ENCODE data around the gene BLMH.

Gene BLMH

DNA sequence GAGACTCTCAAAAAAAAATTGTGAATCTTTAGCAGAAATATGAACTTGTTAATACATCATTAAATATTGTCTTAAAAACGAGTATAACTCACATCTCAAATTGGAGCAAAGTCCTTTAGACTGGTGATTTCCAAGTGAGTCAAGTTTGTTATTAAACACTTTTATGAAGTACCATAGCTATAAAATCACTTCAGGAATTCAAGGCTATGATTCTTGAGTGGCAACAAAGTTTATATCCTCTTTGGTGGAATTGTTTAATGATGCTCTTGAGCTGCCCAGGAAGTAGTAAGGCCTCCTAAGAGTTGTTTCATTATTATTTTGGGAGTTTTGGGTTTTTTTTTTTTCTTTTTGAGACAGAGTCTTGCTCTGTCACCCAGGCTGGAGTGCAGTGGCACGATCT, 16.7 kb upstream of the BLMH start:
- no peak for DNase-seq (ENCODE audit: low read depth)

- DNase-seq (ENCODE audit: low read depth): no peak
These were observed 13.0 kb upstream of the BLMH start for GRCh38 chr17:30304778-30305177.

DNA sequence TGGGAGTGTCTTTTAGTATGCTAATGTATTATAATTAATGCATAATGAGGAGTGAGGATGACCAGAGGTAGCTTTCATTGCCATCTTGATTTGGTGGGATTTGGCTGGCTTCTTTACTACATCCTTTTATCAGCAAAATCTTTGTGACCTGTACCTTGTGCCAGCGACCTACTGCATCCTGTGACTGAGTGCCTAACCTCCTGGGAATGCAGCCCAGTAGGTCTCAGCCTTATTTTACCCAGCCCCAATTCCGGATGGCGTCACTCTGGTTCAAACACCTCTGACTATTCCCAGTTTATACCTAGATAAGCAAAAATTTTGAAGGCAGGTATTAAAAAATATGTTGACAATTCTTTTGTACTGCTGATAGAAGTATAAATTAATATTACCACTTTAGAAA, 10.5 kb upstream of the BLMH start:
- no peak for DNase-seq (ENCODE audit: low read depth)

DNA sequence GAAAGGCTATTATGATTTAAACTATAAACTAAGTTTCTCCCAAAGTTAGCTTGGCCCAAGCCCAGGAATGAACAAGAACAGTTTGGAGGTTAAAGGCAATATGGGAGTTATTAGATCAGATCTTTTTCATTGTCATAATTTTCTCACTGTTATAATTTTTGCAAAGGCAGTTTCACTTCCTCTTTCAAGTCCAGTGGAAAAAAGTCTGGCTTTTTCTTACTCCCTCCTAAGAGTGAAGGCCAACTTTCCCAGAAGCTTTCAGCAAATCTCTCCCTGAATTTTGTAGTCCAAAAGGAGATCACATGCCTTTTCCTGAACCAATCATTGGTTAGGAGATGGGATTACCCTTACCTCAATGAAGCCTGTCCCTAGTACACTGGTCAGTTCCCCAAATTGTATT, 9.1 kb upstream of the BLMH start:
- no peak for DNase-seq (ENCODE audit: low read depth)

- no peak for DNase-seq (ENCODE audit: low read depth)
These were observed 7.3 kb upstream of the BLMH start for GRCh38 chr17:30299000-30299399.

- DNase-seq (ENCODE audit: low read depth): no peak
These were observed 6.0 kb upstream of the BLMH start for GRCh38 chr17:30297715-30298114.

- DNase-seq (ENCODE audit: low read depth): no peak
These were observed 4.8 kb upstream of the BLMH start for GRCh38 chr17:30296499-30297080.

GRCh38 chr17:30292286-30292858, 628 bp upstream of the BLMH start:
- peak; percentile 54 for DNase-seq (ENCODE audit: low read depth)

DNA sequence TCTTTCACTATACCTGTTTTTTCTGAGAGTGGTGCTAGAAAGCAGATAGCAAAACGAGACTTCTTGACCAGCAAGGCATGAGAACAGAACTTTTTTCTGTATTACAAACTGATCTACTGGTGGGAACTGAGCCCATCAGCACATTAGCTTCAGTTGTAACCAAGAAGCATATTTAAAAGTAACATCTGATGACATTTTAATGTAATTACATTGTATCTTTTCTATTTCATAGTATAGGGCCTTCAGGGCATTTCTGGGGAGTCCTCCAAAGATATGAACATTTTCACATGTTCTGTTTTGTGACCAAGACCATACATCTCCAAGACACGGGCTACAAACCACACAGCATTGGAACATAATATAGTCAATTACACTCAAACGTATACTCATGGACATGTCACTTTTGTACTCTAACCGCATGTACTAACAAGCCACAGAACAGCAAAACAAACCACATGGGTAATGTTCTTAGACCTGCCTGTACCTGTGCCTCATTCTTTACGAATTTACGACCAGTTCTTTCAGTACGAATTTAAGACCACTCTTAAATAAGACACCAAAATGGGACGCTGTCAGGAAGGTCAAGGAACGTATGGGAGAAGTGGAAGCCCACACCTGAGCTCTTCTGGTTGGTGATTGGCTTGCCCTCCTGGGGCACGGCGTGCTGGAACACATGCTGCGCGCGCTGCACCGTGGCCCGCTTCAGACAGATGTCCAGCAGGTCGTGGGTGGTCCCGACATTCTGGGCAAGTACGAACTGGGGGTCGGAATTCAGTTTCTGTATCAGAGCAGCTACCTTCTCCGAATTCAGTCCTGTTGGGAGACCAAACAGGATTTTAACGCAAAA, 825 bp downstream of the BLMH start:
- DNase-seq (ENCODE audit: low read depth): peak; percentile 6

- DNase-seq (ENCODE audit: low read depth): no peak
These were observed 1.7 kb downstream of the BLMH start for GRCh38 chr17:30290077-30290476.

DNA sequence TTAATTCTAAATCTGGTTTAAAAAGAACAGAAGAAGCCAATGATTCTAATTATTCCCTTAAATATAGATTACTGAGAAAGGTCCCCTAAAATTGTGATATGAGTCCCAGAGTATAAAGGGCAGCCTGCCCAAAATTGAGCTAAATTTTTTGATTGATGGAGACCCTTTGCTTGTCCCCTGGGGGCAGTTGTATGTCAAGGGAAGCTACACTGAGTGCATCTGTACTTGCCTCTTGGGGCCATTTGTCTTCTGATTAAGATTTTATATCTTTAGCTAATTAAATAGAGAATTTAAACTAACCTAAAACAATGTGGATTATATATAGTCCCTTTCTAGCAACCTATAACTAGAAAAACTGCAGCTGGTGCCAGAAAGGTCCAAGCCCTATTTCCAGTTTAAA, 12.6 kb downstream of the BLMH start:
- DNase-seq (ENCODE audit: low read depth): no peak

- DNase-seq (ENCODE audit: low read depth): peak; percentile 21
These were observed 13.7 kb downstream of the BLMH start for GRCh38 chr17:30278032-30278431.

GRCh38 chr17:30275911-30276310, 15.8 kb downstream of the BLMH start:
- DNase-seq (ENCODE audit: low read depth): no peak

DNA sequence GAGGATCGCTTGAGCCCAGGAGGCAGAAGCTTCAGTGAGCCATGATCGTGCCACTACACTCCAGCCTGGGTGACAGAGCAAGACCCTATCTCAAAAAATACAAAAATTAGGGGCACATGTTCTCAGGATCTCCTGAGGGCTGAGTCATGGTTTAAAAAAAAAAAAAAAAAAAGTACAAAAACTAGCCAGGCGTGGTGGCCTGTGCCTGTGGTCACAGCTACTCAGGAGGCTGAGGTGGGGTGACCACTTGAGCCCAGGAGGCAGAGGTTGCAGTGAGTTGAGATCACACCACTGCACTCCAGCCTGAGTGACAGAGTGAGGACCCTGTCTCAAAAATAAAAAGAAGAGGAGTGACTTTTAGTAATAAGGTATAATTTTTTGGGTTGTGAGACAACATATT, 16.9 kb downstream of the BLMH start:
- DNase-seq (ENCODE audit: low read depth): no peak

- DNase-seq (ENCODE audit: low read depth): peak; percentile 47
These were observed 18.4 kb downstream of the BLMH start for GRCh38 chr17:30273373-30273772.

GRCh38 chr17:30271102-30271501, 20.6 kb downstream of the BLMH start:
- DNase-seq (ENCODE audit: low read depth): no peak

DNA sequence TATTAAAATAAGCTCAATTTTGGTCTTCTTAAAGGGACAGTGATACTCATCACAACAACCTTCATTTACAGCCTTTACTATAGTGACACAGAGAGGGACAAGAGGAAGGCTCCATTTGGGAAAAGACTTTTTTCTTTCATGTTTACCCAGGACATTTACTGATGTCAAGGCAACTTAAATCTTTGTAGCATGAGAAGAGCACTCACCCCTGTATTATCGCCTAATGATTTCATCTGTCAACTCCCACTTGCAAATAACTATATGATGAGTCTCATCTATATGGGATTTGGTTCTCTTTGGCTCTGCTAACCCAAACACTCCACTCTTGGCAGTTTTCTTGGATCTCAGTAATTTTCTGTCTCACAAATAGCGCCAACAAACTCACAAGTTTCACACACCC, 24.1 kb downstream of the BLMH start:
- DNase-seq (ENCODE audit: low read depth): no peak

GRCh38 chr17:30263552-30264333, 28.0 kb downstream of the BLMH start:
- no peak for DNase-seq (ENCODE audit: low read depth)

- DNase-seq (ENCODE audit: low read depth): peak; percentile 25
These were observed 34.8 kb downstream of the BLMH start for GRCh38 chr17:30256756-30257506.

DNA sequence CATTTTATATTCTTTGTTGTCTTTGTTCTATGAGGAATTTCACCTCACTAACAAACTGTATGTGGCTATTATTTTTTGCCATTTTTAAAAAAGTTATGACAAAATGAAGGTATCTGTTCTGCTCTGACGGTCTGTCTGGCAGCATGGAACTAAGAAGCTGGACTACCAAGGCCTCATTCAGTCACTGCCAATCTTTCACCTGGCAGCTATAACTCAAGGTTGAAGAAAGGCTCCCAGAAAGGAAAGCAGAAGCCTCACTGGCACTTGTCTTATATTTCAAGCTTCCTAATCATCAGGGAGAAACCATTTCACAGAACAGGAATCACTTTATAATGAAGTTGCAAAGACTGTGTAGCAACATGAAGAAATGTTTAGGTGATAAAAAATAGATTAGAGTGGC, 37.6 kb downstream of the BLMH start:
- DNase-seq (ENCODE audit: low read depth): no peak

DNA sequence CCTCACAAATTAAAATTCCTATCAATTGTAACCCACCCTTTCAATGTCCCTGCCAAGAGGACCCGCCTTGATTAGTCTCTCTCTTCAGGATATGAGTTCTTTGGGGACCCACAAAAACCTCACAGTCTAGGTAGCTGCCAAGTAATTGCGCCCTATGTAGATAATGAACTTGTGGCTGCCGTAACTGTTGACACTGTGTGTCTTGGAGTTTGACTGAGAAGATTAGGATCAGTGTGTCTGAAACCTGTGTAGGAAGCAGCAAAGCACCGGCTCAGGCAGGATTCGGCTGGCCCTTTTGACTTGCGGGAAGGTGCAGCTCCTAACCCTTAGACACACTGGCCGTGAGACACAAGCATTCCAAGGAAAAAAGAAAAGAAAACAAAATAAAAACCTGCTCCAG, 38.4 kb downstream of the BLMH start:
- no peak for DNase-seq (ENCODE audit: low read depth)

- DNase-seq (ENCODE audit: low read depth): peak; percentile 53
These were observed 39.8 kb downstream of the BLMH start for GRCh38 chr17:30251931-30252330.
